Activated CD4-positive, alpha-beta T cell treated with anti-CD3 and anti-CD28 coated beads, Interleukin-2, amount 10 ng/mL, durations not matched to agents 7 days and 5 days (primary cell): ENCODE results near the gene ATOSB. TPM values are rescaled to one million over a fixed set of nuclear protein-coding genes. Genes with fewer than 3 reads are reported as not detected.

ENCODE experiments used
- CTCF ChIA-PET: fragments of 350-600 bp; sonication (Branson Sonifier 250); formaldehyde crosslinking; loops from one replicate; lab custom pipeline; 2021; ENCODE audit warnings: antibody characterized with exemption; lab: Charles Lee
- POLR2A ChIA-PET: fragments of 350-600 bp; sonication (Branson Sonifier 250); formaldehyde crosslinking; loops from one replicate; lab custom pipeline; 2021; ENCODE audit warnings: antibody characterized with exemption; lab: Charles Lee
- DNase-seq: peaks from one replicate; pipeline ENCODE4 v3.0.0-alpha.2; 2020
- H3K27ac Mint-ChIP-seq: one replicate; pipeline ENCODE4 v1.8.0; 2021; ENCODE audit warnings: mild to moderate bottlenecking, moderate library complexity, mixed read lengths
- H3K27me3 Mint-ChIP-seq: one replicate; pipeline ENCODE4 v1.8.0; 2021; ENCODE audit warnings: mixed read lengths
- H3K36me3 Mint-ChIP-seq: one replicate; pipeline ENCODE4 v1.8.0; 2021; ENCODE audit warnings: low read depth, mixed read lengths
- H3K4me1 Mint-ChIP-seq: one replicate; pipeline ENCODE4 v1.8.0; 2021; ENCODE audit warnings: mixed read lengths
- H3K4me3 Mint-ChIP-seq: one replicate; pipeline ENCODE4 v1.8.0; 2021; ENCODE audit warnings: mild to moderate bottlenecking, moderate library complexity, mixed read lengths
- H3K9me3 Mint-ChIP-seq: one replicate; pipeline ENCODE4 v1.8.0; 2021; ENCODE audit warnings: mixed read lengths
- total RNA-seq, 2 experiments: library from RNA; stranded (reverse); gene quantifications; one replicate each; pipeline ENCODE4 v1.2.3, GENCODE V29; 2021

Gene ATOSB
- total RNA-seq, 2 experiments from 2014 or later: 15.6 to 17.6 TPM

GRCh38 chr9:35073279-35073612, 42.4 kb downstream of the ATOSB start:
- no peak for DNase-seq
- peak overlapping the region; percentile 87 for H3K27ac Mint-ChIP-seq

DNA sequence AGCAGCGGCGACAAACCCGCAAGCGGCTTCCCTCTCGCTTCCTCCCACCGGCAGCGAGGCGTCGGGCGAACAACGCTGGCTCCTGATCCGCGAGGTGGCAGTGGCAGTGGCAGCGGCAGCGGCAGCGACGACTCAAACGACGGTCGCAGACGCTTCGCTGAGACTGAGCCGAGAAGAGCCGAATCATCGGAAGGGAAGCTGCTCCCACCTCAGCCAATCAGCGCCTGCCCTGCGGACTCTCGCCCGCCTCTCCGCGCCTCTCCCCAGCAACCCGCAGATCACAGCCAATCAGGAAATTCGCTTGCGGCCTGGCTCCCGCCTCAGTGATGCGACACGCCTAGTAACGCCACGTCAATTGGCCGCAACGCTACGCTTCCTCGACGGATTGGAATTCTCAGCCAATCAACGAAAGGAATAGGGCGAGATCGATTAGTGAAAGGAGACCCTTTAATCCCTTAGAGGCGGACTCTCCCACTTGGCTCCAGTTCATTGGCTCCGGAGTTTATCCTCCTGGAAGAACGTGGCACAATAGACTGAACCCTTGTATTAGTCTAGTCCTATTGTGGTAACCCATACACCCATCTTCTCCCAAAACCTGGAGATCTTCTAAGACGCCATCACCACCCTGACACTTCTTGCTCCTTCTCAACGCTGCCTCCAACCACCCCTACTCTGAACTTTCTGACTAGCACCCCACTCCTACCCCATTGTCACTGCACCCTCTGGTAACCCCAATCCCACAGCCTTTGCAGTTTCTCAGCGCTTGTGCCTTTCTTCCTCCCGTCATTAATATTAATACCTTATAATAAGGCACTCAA, 43.0 kb downstream of the ATOSB start, which contains the start of gene VCP:
Gene VCP (minus strand): TSS at position 165 of the 818 bp plus-strand sequence. CDS start 272 bp downstream, outside the sequence.
- POLR2A ChIA-PET: interaction anchor here (0.6 to 1.0 kb wide), 2 partner anchors 10 to 411 kb away, joined by 6 read pairs; no protein-coding TSS in a partner anchor
- no peaks in the 10 kb centered on the region for H3K27me3 Mint-ChIP-seq
- H3K27ac Mint-ChIP-seq: peak within 1 kb of the TSS; percentile 87
- peaks cover 61% of the 10 kb centered on the region for H3K36me3 Mint-ChIP-seq
- peak; percentile 99 for DNase-seq
- H3K9me3 Mint-ChIP-seq: no peaks in the 10 kb centered on the region
- peak within 1 kb of the TSS; percentile 94 for H3K4me3 Mint-ChIP-seq
- H3K4me1 Mint-ChIP-seq: peaks cover 66% of the 10 kb centered on the region
- CTCF ChIA-PET: interaction anchor here (0.5 to 2.8 kb wide), 7 partner anchors 7 to 88 kb away, joined by 3 to 17 read pairs (median 7); partner anchors contain the start of genes FANCG and PIGO

More at GRCh38 chr9:35073279-35073612, 42.4 kb downstream of the ATOSB start:
- peaks cover 59% of the 10 kb centered on the region for H3K36me3 Mint-ChIP-seq
- no peaks in the 10 kb centered on the region for H3K9me3 Mint-ChIP-seq
- POLR2A ChIA-PET: no interaction called here
- H3K27me3 Mint-ChIP-seq: no peaks in the 10 kb centered on the region
- peak overlapping the region; percentile 94 for H3K4me3 Mint-ChIP-seq
- H3K4me1 Mint-ChIP-seq: peaks cover 66% of the 10 kb centered on the region
- CTCF ChIA-PET: interaction anchor here (2.5 to 2.8 kb wide), 2 partner anchors 21 to 23 kb away, joined by 15 to 17 read pairs; partner anchors contain the start of gene PIGO

DNA sequence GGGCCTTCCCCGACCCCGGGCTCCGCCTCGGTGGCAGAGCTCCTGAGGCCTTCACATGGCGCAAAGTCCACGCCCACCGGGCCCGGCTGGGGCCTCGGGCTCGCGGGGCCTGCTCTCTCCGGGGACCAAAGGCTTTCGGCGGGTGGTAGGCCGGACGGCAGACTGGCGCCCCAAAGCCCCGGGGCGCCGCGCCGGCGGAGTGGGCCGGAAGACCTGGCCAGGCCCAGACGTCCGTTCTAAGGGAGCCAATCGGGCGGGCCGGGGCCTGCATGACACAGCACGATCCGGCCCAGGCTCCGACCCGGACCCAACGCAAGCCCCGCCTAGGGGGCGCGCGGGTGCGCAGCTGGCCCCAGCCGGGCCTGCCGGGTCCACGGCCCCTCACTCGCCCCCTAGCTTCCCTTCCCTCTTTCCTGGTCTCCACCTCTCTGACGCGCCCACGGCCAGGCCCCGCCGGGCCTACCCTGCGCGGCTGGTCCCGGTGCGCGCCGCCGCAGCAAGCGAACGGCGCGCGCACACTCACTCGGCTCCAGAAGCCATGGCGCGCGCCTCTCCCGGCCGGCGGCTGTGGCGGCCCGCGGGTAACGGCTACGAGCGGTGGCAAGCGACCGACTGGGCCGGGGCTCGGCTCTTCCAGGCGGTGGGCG, 43.7 kb downstream of the ATOSB start:
- POLR2A ChIA-PET: interaction anchor here (0.6 to 1.8 kb wide), 4 partner anchors 8 to 78 kb away, joined by 3 to 8 read pairs (median 5); partner anchors contain the start of gene FANCG
- Mint-ChIP-seq H3K4me1 (peaks cover 61% of the 10 kb centered on the region), H3K27me3 (no peaks in the 10 kb centered on the region), H3K4me3 (peak overlapping the region; percentile 94), H3K27ac (peak overlapping the region; percentile 87), H3K36me3 (peaks cover 65% of the 10 kb centered on the region), H3K9me3 (no peaks in the 10 kb centered on the region)
- CTCF ChIA-PET: interaction anchor here (1.1 to 2.8 kb wide), 7 partner anchors 8 to 34 kb away, joined by 3 to 17 read pairs (median 7); partner anchors contain the start of genes FANCG and PIGO
- DNase-seq: peak; percentile 71

GRCh38 chr9:35070823-35071813, 44.5 kb downstream of the ATOSB start:
- H3K27ac Mint-ChIP-seq: peak overlapping the region; percentile 87
- H3K4me3 Mint-ChIP-seq: peak overlapping the region; percentile 94
- peaks cover 54% of the 10 kb centered on the region for H3K4me1 Mint-ChIP-seq
- H3K9me3 Mint-ChIP-seq: no peaks in the 10 kb centered on the region
- POLR2A ChIA-PET: interaction anchor here (0.6 to 1.8 kb wide), 4 partner anchors 9 to 77 kb away, joined by 3 to 8 read pairs (median 6); partner anchors contain the start of gene FANCG
- H3K27me3 Mint-ChIP-seq: no peaks in the 10 kb centered on the region
- DNase-seq: no peak
- peaks cover 65% of the 10 kb centered on the region for H3K36me3 Mint-ChIP-seq
- CTCF ChIA-PET: interaction anchor here (1.1 to 2.8 kb wide), 7 partner anchors 9 to 35 kb away, joined by 3 to 17 read pairs (median 7); partner anchors contain the start of genes FANCG and PIGO

DNA sequence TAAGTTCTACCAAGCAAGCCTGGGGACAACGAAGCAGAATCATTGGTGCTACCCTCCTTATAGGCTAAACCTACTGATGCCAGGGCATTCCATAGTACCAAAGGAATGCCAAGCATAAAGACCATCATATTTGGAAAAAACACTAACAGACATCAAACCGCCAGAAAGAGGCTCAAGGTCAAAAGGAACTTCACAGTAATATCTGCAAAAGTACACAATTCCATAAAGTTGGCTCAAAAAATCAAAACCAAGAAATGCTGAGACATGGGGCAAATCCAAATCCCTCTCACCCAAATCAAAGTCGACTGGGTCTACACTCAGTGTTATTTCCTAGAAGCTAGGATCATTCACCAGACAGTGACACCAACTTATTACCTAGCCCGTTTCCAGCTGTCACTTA, 46.6 kb downstream of the ATOSB start:
- H3K36me3 Mint-ChIP-seq: peaks cover 61% of the 10 kb centered on the region
- no peaks in the 10 kb centered on the region for H3K9me3 Mint-ChIP-seq
- H3K4me1 Mint-ChIP-seq: peaks cover 47% of the 10 kb centered on the region
- no peak overlapping the region for H3K27ac Mint-ChIP-seq
- ChIA-PET POLR2A (no interaction called here), CTCF (interaction anchor here (0.5 kb wide), 1 partner anchor 38 kb away, joined by 3 read pairs; no protein-coding TSS in a partner anchor)
- H3K4me3 Mint-ChIP-seq: peak overlapping the region; percentile 94
- H3K27me3 Mint-ChIP-seq: no peaks in the 10 kb centered on the region
- DNase-seq: no peak

DNA sequence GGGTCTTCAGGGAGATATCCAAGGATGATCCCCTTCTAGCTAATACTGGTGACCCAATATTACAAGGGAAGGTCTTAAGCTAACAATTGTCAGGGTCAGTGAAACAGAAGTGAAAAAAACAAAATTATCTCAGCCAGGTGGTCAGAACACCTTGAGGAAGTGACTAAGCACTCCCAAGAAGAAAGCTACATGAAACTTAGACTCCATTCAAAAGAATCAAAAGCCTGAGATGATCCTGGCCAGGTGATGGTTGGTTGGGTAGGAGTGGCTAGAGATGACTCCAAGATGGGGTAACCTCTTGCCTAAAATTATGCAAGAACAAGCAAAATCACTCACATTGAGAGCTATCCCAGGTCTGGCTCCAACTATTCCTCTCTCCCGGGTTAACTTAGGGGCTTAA, 48.6 kb downstream of the ATOSB start:
- H3K27me3 Mint-ChIP-seq: no peaks in the 10 kb centered on the region
- ChIA-PET POLR2A (no interaction called here), CTCF (interaction anchor here (0.7 to 1.8 kb wide), 6 partner anchors 11 to 59 kb away, joined by 3 to 14 read pairs (median 4); no protein-coding TSS in a partner anchor)
- H3K4me1 Mint-ChIP-seq: peaks cover 36% of the 10 kb centered on the region
- H3K36me3 Mint-ChIP-seq: peaks cover 73% of the 10 kb centered on the region
- H3K4me3 Mint-ChIP-seq: no peak overlapping the region
- peak overlapping the region; percentile 2 for H3K27ac Mint-ChIP-seq
- H3K9me3 Mint-ChIP-seq: no peaks in the 10 kb centered on the region
- no peak for DNase-seq

- DNase-seq: no peak
- H3K4me1 Mint-ChIP-seq: no peaks in the 10 kb centered on the region
- ChIA-PET CTCF (interaction anchor here (1.0 to 2.2 kb wide), 2 partner anchors 10 to 11 kb away, joined by 3 to 6 read pairs; partner anchors contain the start of gene VCP), POLR2A (interaction anchor here (0.7 kb wide), 1 partner anchor 33 kb away, joined by 9 read pairs; no protein-coding TSS in a partner anchor)
- H3K9me3 Mint-ChIP-seq: no peaks in the 10 kb centered on the region
- H3K27me3 Mint-ChIP-seq: no peaks in the 10 kb centered on the region
- no peak overlapping the region for H3K4me3 Mint-ChIP-seq
- no peak overlapping the region for H3K27ac Mint-ChIP-seq
- H3K36me3 Mint-ChIP-seq: peaks cover 85% of the 10 kb centered on the region
Observed at GRCh38 chr9:35060548-35061207, 55.0 kb downstream of the ATOSB start.

DNA sequence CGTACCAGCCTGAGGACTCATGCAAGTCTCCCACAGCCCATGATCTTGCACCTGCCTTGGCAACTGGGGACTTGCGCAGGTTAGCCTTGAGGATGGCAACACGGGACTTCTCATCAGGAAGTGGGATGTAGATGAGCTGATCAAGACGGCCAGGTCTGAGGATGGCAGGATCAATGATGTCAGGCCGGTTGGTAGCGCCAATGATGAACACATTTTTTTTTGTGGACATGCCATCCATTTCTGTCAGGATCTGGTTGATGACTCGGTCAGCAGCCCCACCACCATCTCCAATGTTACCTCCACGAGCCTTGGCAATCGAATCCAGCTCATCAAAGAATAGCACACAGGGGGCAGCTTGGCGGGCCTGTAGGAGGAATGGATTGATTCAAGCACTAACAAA, 56.2 kb downstream of the ATOSB start:
- Mint-ChIP-seq H3K27me3 (no peaks in the 10 kb centered on the region), H3K27ac (no peak overlapping the region), H3K4me1 (no peaks in the 10 kb centered on the region), H3K4me3 (no peak overlapping the region), H3K36me3 (peaks cover 87% of the 10 kb centered on the region), H3K9me3 (no peaks in the 10 kb centered on the region)
- no peak for DNase-seq
- CTCF ChIA-PET: interaction anchor here (1.3 kb wide), 1 partner anchor 12 kb away, joined by 6 read pairs; the partner anchor contains the start of gene VCP
- POLR2A ChIA-PET: interaction anchor here (0.6 kb wide), 1 partner anchor 11 kb away, joined by 7 read pairs; no protein-coding TSS in a partner anchor

- H3K4me1 Mint-ChIP-seq: no peaks in the 10 kb centered on the region
- no peaks in the 10 kb centered on the region for H3K27me3 Mint-ChIP-seq
- no peaks in the 10 kb centered on the region for H3K9me3 Mint-ChIP-seq
- DNase-seq: no peak
- peak overlapping the region; percentile 52 for H3K27ac Mint-ChIP-seq
- CTCF ChIA-PET: no interaction called here
- peaks cover 75% of the 10 kb centered on the region for H3K36me3 Mint-ChIP-seq
- POLR2A ChIA-PET: no interaction called here
- H3K4me3 Mint-ChIP-seq: no peak overlapping the region
Observed at GRCh38 chr9:35057271-35057620, 58.4 kb downstream of the ATOSB start.

- H3K36me3 Mint-ChIP-seq: peaks cover 72% of the 10 kb centered on the region
- H3K27me3 Mint-ChIP-seq: no peaks in the 10 kb centered on the region
- H3K9me3 Mint-ChIP-seq: no peaks in the 10 kb centered on the region
- H3K27ac Mint-ChIP-seq: peak overlapping the region; percentile 52
- CTCF ChIA-PET: no interaction called here
- H3K4me3 Mint-ChIP-seq: no peak overlapping the region
- POLR2A ChIA-PET: no interaction called here
- no peak for DNase-seq
- no peaks in the 10 kb centered on the region for H3K4me1 Mint-ChIP-seq
Observed at GRCh38 chr9:35056571-35057270, 58.9 kb downstream of the ATOSB start.
